ENCODE data around the gene NME4.

Gene NME4

DNA sequence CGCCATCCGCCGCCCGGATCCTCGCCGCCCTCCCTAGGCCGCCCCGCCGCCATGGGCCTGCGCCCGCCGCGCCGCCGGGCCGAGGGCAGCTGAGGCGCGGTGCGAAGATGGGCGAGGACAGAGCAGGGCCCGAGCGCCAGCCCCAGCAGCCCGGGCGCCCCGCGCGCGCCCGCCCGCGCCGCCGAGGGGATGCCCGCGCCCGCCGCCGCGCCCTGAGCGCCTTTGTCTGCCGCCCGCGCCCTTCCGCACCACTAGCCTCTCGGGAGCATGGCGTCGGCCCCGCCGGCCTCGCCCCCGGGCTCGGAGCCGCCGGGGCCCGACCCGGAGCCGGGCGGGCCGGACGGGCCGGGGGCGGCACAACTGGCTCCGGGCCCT, 28.7 kb downstream of the NME4 start:
- ChIA-PET POLR2A (interaction anchor here (1.0 kb wide), 1 partner anchor 217 kb away, joined by 3 read pairs; no protein-coding TSS in a partner anchor), CTCF (interaction anchor here (2.9 kb wide), 1 partner anchor 11 kb away, joined by 12 read pairs; no protein-coding TSS in a partner anchor)
- TF ChIP-seq CTCF (IDR thresholded peaks at IDR 0.05; ENCODE audit: control extremely low read depth, extremely low read depth, low read depth, missing control alignments): no peak
- DNase-seq (ENCODE audit: extremely low spot score): no peak

GRCh38 chr16:426115-426905, 29.3 kb downstream of the NME4 start:
- no peak for TF ChIP-seq CTCF (IDR thresholded peaks at IDR 0.05; ENCODE audit: control extremely low read depth, extremely low read depth, low read depth, missing control alignments)
- DNase-seq (ENCODE audit: extremely low spot score): no peak
- POLR2A ChIA-PET: interaction anchor here (1.0 kb wide), 1 partner anchor 217 kb away, joined by 3 read pairs; no protein-coding TSS in a partner anchor
- CTCF ChIA-PET: interaction anchor here (2.9 kb wide), 1 partner anchor 12 kb away, joined by 12 read pairs; no protein-coding TSS in a partner anchor

- no peak for TF ChIP-seq CTCF (IDR thresholded peaks at IDR 0.05; ENCODE audit: control extremely low read depth, extremely low read depth, low read depth, missing control alignments)
- ChIA-PET CTCF (no interaction called here), POLR2A (interaction anchor here (1.0 kb wide), 1 partner anchor 216 kb away, joined by 3 read pairs; no protein-coding TSS in a partner anchor)
- no peak for DNase-seq (ENCODE audit: extremely low spot score)
These were observed 29.9 kb downstream of the NME4 start for GRCh38 chr16:426906-427249.

DNA sequence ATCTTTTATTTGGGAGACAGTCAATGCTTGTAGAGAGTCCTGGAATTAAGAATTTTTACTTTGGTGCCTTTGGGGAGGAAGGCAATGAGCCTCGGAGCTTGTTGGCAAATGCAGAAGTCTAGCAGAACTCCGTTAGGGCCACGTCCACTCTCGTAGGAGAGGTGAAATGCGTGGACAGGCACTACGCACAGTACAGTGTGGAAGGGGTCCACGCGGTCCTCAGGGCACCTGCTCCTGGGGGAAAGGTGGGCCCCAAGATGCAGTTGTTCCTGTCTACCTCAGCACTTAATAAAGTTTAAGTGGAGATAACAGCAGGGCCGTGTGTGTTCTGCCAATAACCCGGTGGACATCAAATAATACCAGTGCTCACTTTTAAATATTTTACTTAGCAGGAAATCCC, 30.3 kb downstream of the NME4 start:
- ChIA-PET CTCF (no interaction called here), POLR2A (no interaction called here)
- TF ChIP-seq CTCF (IDR thresholded peaks at IDR 0.05; ENCODE audit: control extremely low read depth, extremely low read depth, low read depth, missing control alignments): no peak
- no peak for DNase-seq (ENCODE audit: extremely low spot score)

- POLR2A ChIA-PET: no interaction called here
- TF ChIP-seq CTCF (IDR thresholded peaks at IDR 0.05; ENCODE audit: control extremely low read depth, extremely low read depth, low read depth, missing control alignments): no peak
- no peak for DNase-seq (ENCODE audit: extremely low spot score)
- CTCF ChIA-PET: interaction anchor here (0.6 kb wide), 1 partner anchor 11 kb away, joined by 3 read pairs; no protein-coding TSS in a partner anchor
These were observed 33.9 kb downstream of the NME4 start for GRCh38 chr16:430904-431303.

- no peak for DNase-seq (ENCODE audit: extremely low spot score)
- no peak for TF ChIP-seq CTCF (IDR thresholded peaks at IDR 0.05; ENCODE audit: control extremely low read depth, extremely low read depth, low read depth, missing control alignments)
- ChIA-PET CTCF (interaction anchor here (1.0 to 1.3 kb wide), 2 partner anchors 10 to 333 kb away, joined by 3 to 4 read pairs; no protein-coding TSS in a partner anchor), POLR2A (no interaction called here)
These were observed 43.6 kb downstream of the NME4 start for GRCh38 chr16:440627-441026.

Data from GM10248 (cell line).